Neuronal stem cell (in vitro differentiated cells): ENCODE measurements around the gene WTIP.

Experiments used
- DNase-seq: peaks from one replicate; pipeline ENCODE4 v3.0.0-alpha.2; 2013; ENCODE audit warnings: low spot score
- H2AFZ ChIP-seq: one replicate; pipeline ENCODE4 v1.6.1; 2013; ENCODE audit warnings: mild to moderate bottlenecking, low read length, inconsistent platforms
- H2AK5ac ChIP-seq: 2 replicates; pipeline ENCODE4 v1.6.1; 2013; ENCODE audit warnings: low read depth, mild to moderate bottlenecking, inconsistent platforms, low read length, moderate library complexity, mixed read lengths
- H2BK120ac ChIP-seq: 2 replicates; pipeline ENCODE4 v1.6.1; 2013; ENCODE audit warnings: low read depth, mild to moderate bottlenecking, inconsistent platforms, low read length, moderate library complexity, mixed read lengths
- H2BK12ac ChIP-seq: one replicate; pipeline ENCODE4 v1.6.1; 2013; ENCODE audit warnings: low read length, inconsistent platforms
- H2BK15ac ChIP-seq: 2 replicates; pipeline ENCODE4 v1.6.1; 2013; ENCODE audit warnings: mild to moderate bottlenecking, low read length, inconsistent platforms, mixed read lengths
- H2BK5ac ChIP-seq: one replicate; pipeline ENCODE4 v1.6.1; 2013; ENCODE audit warnings: inconsistent platforms, mild to moderate bottlenecking, low read length, moderate library complexity
- H3K14ac ChIP-seq: one replicate; pipeline ENCODE4 v1.6.1; 2013; ENCODE audit warnings: low read length, inconsistent platforms
- H3K18ac ChIP-seq: 2 replicates; pipeline ENCODE4 v1.6.1; 2013; ENCODE audit warnings: low read length, inconsistent platforms
- H3K23ac ChIP-seq: 2 replicates; pipeline ENCODE4 v1.6.1; 2013; ENCODE audit warnings: low read depth, mild to moderate bottlenecking, mixed read lengths, low read length, inconsistent platforms; ENCODE audit not compliant: poor library complexity
- H3K27ac ChIP-seq: replicated peaks from 3 replicates; pipeline ENCODE4 v1.5.1; 2013; ENCODE audit warnings: low read length, inconsistent platforms
- H3K27me3 ChIP-seq, 3 experiments: 2 replicates each; pipeline ENCODE4 v1.6.1; 2013; ENCODE audit warnings: low read length in 3 of 3, mild to moderate bottlenecking in 2 of 3, inconsistent platforms in 1 of 3, low read depth in 1 of 3, mixed read lengths in 1 of 3, moderate library complexity in 1 of 3; ENCODE audit not compliant: control insufficient read depth in 3 of 3, insufficient read depth in 3 of 3
- H3K36me3 ChIP-seq, 2 donors: replicated peaks in 1 of 2; 2 replicates each; pipeline ENCODE4 v1.6.1; 2013; ENCODE audit warnings: low read length in 2 of 2; ENCODE audit not compliant: control insufficient read depth in 2 of 2, insufficient read depth in 2 of 2
- H3K4ac ChIP-seq: 2 replicates; pipeline ENCODE4 v1.6.1; 2013; ENCODE audit warnings: inconsistent platforms, mild to moderate bottlenecking, low read length, moderate library complexity
- H3K4me1 ChIP-seq, 2 donors: 1 replicate in 1 of 2; 2 replicates in 1 of 2; pipeline ENCODE4 v1.6.1; 2013; ENCODE audit warnings: low read length in 2 of 2, low read depth in 1 of 2; ENCODE audit not compliant: control insufficient read depth in 2 of 2, insufficient read depth in 1 of 2
- H3K4me2 ChIP-seq: one replicate; pipeline ENCODE4 v1.6.1; 2013; ENCODE audit warnings: mild to moderate bottlenecking, low read length, inconsistent platforms; ENCODE audit not compliant: insufficient read depth, poor library complexity, severe bottlenecking
- H3K4me3 ChIP-seq, 2 donors: 2 replicates each; pipeline ENCODE4 v1.5.1; 2013; ENCODE audit warnings: low read length in 2 of 2, mild to moderate bottlenecking in 2 of 2, inconsistent platforms in 1 of 2, moderate library complexity in 1 of 2
- H3K79me1 ChIP-seq: one replicate; pipeline ENCODE4 v1.6.1; 2013; ENCODE audit warnings: low read depth, mild to moderate bottlenecking, inconsistent platforms, low read length, moderate library complexity
- H3K9ac ChIP-seq: one replicate; pipeline ENCODE4 v1.6.1; 2013; ENCODE audit warnings: mild to moderate bottlenecking, low read depth, low read length, inconsistent platforms; ENCODE audit not compliant: poor library complexity
- H3K9me3 ChIP-seq, 2 donors: replicated peaks in 1 of 2; 2 replicates each; pipeline versions ENCODE3 to v1.6.1; 2013; ENCODE audit warnings: low read length in 2 of 2, mild to moderate bottlenecking in 2 of 2, inconsistent platforms in 1 of 2, low read depth in 1 of 2, mixed read lengths in 1 of 2, moderate library complexity in 1 of 2; ENCODE audit not compliant: control insufficient read depth in 2 of 2, insufficient read depth in 1 of 2
- H4K8ac ChIP-seq: one replicate; pipeline ENCODE4 v1.6.1; 2013; ENCODE audit warnings: low read depth, mild to moderate bottlenecking, inconsistent platforms, low read length, moderate library complexity
- H4K91ac ChIP-seq: one replicate; pipeline ENCODE4 v1.6.1; 2013; ENCODE audit warnings: low read length, low read depth, mild to moderate bottlenecking, inconsistent platforms; ENCODE audit not compliant: poor library complexity
- WGBS, 2 donors: extraction: QIAGEN DNeasy Blood & Tissue Kit; methylation state at CpG; one replicate each; pipeline ENCODE4 v1.1.7; 2013; ENCODE audit warnings: missing lambda C conversion rate in 2 of 2, mixed read lengths in 1 of 2; ENCODE audit not compliant: insufficient read length in 2 of 2, insufficient replicate concordance in 1 of 2; ENCODE audit errors: extremely low coverage in 2 of 2; 5-methylcytosine and 5-hydroxymethylcytosine counted together

WTIP gene

GRCh38 chr19:34457446-34457845, 24.1 kb upstream of the WTIP start:
- no peak overlapping the region for H3K27ac ChIP-seq

GRCh38 chr19:34458677-34459076, 22.9 kb upstream of the WTIP start:
- H3K14ac ChIP-seq, result no peak overlapping the region
- H2BK15ac ChIP-seq, result no peak overlapping the region
- H3K36me3 ChIP-seq, result peaks cover 48 to 95% of the 10 kb centered on the region in 2 donors
- H4K91ac ChIP-seq, result no peak overlapping the region
- no peak overlapping the region for H3K9ac ChIP-seq
- no peak overlapping the region for H2BK12ac ChIP-seq
- no peak overlapping the region for H3K18ac ChIP-seq
- H4K8ac ChIP-seq, result no peak overlapping the region
- H3K4me2 ChIP-seq, result no peak overlapping the region
- H3K23ac ChIP-seq, result no peak overlapping the region
- H3K9me3 ChIP-seq, result no peaks in the 10 kb centered on the region
- no peak overlapping the region for H2BK5ac ChIP-seq
- no peaks in the 10 kb centered on the region for H3K4me1 ChIP-seq
- H3K27ac ChIP-seq, result no peak overlapping the region
- DNase-seq, result no peak
- H3K79me1 ChIP-seq, result peaks cover 2% of the 10 kb centered on the region
- H3K27me3 ChIP-seq, result no peaks in the 10 kb centered on the region
- no peak overlapping the region for H3K4ac ChIP-seq
- no peak overlapping the region for H2AK5ac ChIP-seq
- no CpG with 5 or more reads among the region's 5 CpGs for WGBS, 2 donors
- H2BK120ac ChIP-seq, result no peak overlapping the region
- no peak overlapping the region for H2AFZ ChIP-seq
- H3K4me3 ChIP-seq, result no peak overlapping the region

More at GRCh38 chr19:34457446-34457845, 24.1 kb upstream of the WTIP start:
- Histone ChIP-seq H3K4me2 (no peak overlapping the region), H2BK15ac (no peak overlapping the region), H2AK5ac (no peak overlapping the region), H4K91ac (no peak overlapping the region), H3K79me1 (peaks cover 2% of the 10 kb centered on the region), H3K18ac (no peak overlapping the region), H3K23ac (no peak overlapping the region), H2BK5ac (no peak overlapping the region), H3K4me1 (no peaks in the 10 kb centered on the region), H3K9ac (no peak overlapping the region), H2BK120ac (no peak overlapping the region), H3K36me3 (peaks cover 41 to 95% of the 10 kb centered on the region in 2 donors), H2BK12ac (no peak overlapping the region), H3K27me3 (no peaks in the 10 kb centered on the region), H4K8ac (no peak overlapping the region), H3K14ac (no peak overlapping the region), H3K9me3 (no peaks in the 10 kb centered on the region), H3K4ac (no peak overlapping the region), H3K4me3 (no peak overlapping the region), H2AFZ (no peak overlapping the region)
- no peak for DNase-seq
- no CpG with 5 or more reads among the region's 4 CpGs for WGBS, 2 donors

- peaks cover 47 to 95% of the 10 kb centered on the region in 2 donors for H3K36me3 ChIP-seq
- H2BK5ac ChIP-seq, result no peak overlapping the region
- H3K4me1 ChIP-seq, result no peaks in the 10 kb centered on the region
- no CpG with 5 or more reads among the region's 2 CpGs for WGBS, 2 donors
- no peak overlapping the region for H3K4me2 ChIP-seq
- H3K4me3 ChIP-seq, result no peak overlapping the region
- no peak overlapping the region for H2BK12ac ChIP-seq
- no peak overlapping the region for H2BK15ac ChIP-seq
- H3K27me3 ChIP-seq, result no peaks in the 10 kb centered on the region
- no peaks in the 10 kb centered on the region for H3K9me3 ChIP-seq
- no peak overlapping the region for H4K91ac ChIP-seq
- no peak overlapping the region for H2AK5ac ChIP-seq
- H3K27ac ChIP-seq, result no peak overlapping the region
- no peak overlapping the region for H3K9ac ChIP-seq
- H2BK120ac ChIP-seq, result no peak overlapping the region
- H3K4ac ChIP-seq, result no peak overlapping the region
- H3K79me1 ChIP-seq, result peaks cover 2% of the 10 kb centered on the region
- H3K23ac ChIP-seq, result no peak overlapping the region
- H4K8ac ChIP-seq, result no peak overlapping the region
- DNase-seq, result no peak
- no peak overlapping the region for H2AFZ ChIP-seq
- H3K18ac ChIP-seq, result no peak overlapping the region
- no peak overlapping the region for H3K14ac ChIP-seq
Observed at GRCh38 chr19:34459614-34460013, 21.9 kb upstream of the WTIP start.

GRCh38 chr19:34461375-34462100, 20.0 kb upstream of the WTIP start:
- peaks cover 3% of the 10 kb centered on the region for H3K79me1 ChIP-seq
- no peak overlapping the region for H2BK15ac ChIP-seq
- H3K4me3 ChIP-seq, result no peak overlapping the region
- no peak overlapping the region for H3K23ac ChIP-seq
- H4K91ac ChIP-seq, result no peak overlapping the region
- no peak overlapping the region for H3K4me2 ChIP-seq
- DNase-seq, result no peak
- no peak overlapping the region for H3K14ac ChIP-seq
- no peaks in the 10 kb centered on the region for H3K9me3 ChIP-seq
- H3K36me3 ChIP-seq, result peaks cover 51 to 95% of the 10 kb centered on the region in 2 donors
- no peak overlapping the region for H3K9ac ChIP-seq
- H2AK5ac ChIP-seq, result no peak overlapping the region
- H3K27me3 ChIP-seq, result no peaks in the 10 kb centered on the region
- no CpG with 5 or more reads among the region's 5 CpGs for WGBS, 2 donors
- H2BK5ac ChIP-seq, result no peak overlapping the region
- no peak overlapping the region for H3K4ac ChIP-seq
- no peak overlapping the region for H3K18ac ChIP-seq
- H3K4me1 ChIP-seq, result no peaks in the 10 kb centered on the region
- no peak overlapping the region for H2BK120ac ChIP-seq
- no peak overlapping the region for H4K8ac ChIP-seq
- no peak overlapping the region for H3K27ac ChIP-seq
- H2AFZ ChIP-seq, result no peak overlapping the region
- H2BK12ac ChIP-seq, result no peak overlapping the region
